GM12891 (cell line): ENCODE data around the gene ZNF555.
"Not testable (repeated sequence)": the region's sequence is repeated elsewhere in the genome, so short reads cannot be mapped to it uniquely, and the experiment has no call there.

Experiments used
- DNase-seq: peaks from one replicate; pipeline ENCODE4 v3.0.0; 2011; ENCODE audit warnings: low spot score; ENCODE audit not compliant: insufficient read length
- FAIRE-seq: peaks from 2 replicates; lab custom pipeline; 2011; peaks lifted over from hg19 to GRCh38; lab: Jason Lieb, UNC
- PAX5 ChIP-seq: IDR thresholded peaks from 2 replicates; pipeline ENCODE4 v1.6.1; 2011; ENCODE audit warnings: low read length, moderate library complexity, mild to moderate bottlenecking; ENCODE audit not compliant: insufficient read depth, severe bottlenecking
- POLR2A ChIP-seq: IDR thresholded peaks from 2 replicates; pipeline ENCODE4 v1.6.1; 2011; ENCODE audit warnings: low read depth, low read length, control low read depth
- POLR2AphosphoS5 ChIP-seq: IDR thresholded peaks from 2 replicates; pipeline ENCODE4 v1.6.1; 2011; ENCODE audit warnings: low read depth, low read length, control low read depth
- POU2F2 ChIP-seq: IDR thresholded peaks from 2 replicates; pipeline ENCODE4 v1.6.1; 2011; ENCODE audit warnings: low read depth, mild to moderate bottlenecking, control low read depth, low read length, moderate library complexity
- SPI1 ChIP-seq: IDR thresholded peaks from 2 replicates; pipeline ENCODE4 v1.6.1; 2011; ENCODE audit warnings: low read depth, low read length, control low read depth
- TAF1 ChIP-seq: IDR thresholded peaks from 2 replicates; pipeline ENCODE4 v1.6.1; 2011; ENCODE audit warnings: low read depth, low read length, control low read depth

The ZNF555 gene

GRCh38 chr19:2812414-2813234, 28.7 kb upstream of the ZNF555 start:
- FAIRE-seq, result no peak
- peak; percentile 26 for DNase-seq
- TF ChIP-seq TAF1 (no peak), PAX5 (no peak), POU2F2 (no peak), POLR2A (no peak)

GRCh38 chr19:2813235-2814160, 27.8 kb upstream of the ZNF555 start:
- TF ChIP-seq POLR2AphosphoS5 (no peak), SPI1 (no peak), TAF1 (no peak), POU2F2 (no peak)
- FAIRE-seq (no peak), DNase-seq (no peak)

GRCh38 chr19:2814426-2814825, 26.8 kb upstream of the ZNF555 start:
- TF ChIP-seq TAF1 (no peak), POU2F2 (no peak), POLR2A (no peak), SPI1 (no peak), PAX5 (no peak), POLR2AphosphoS5 (no peak)
- FAIRE-seq (no peak), DNase-seq (no peak)

- FAIRE-seq (no peak), DNase-seq (peak; percentile 24)
- 0 out of 2 replicates have a peak, but pooled peaks have one; percentile 37 for TF ChIP-seq POLR2AphosphoS5
- no peak for TF ChIP-seq TAF1
Observed at GRCh38 chr19:2815191-2815614, 26.1 kb upstream of the ZNF555 start.

GRCh38 chr19:2815923-2816322, 25.4 kb upstream of the ZNF555 start:
- TF ChIP-seq POLR2A (no peak), POLR2AphosphoS5 (no peak), SPI1 (no peak), PAX5 (no peak)

GRCh38 chr19:2816641-2817040, 24.6 kb upstream of the ZNF555 start:
- FAIRE-seq, result no peak
- no peak for TF ChIP-seq POU2F2
- no peak for TF ChIP-seq POLR2A
- no peak for DNase-seq

More at GRCh38 chr19:2815923-2816322, 25.4 kb upstream of the ZNF555 start:
- FAIRE-seq (no peak), DNase-seq (peak; percentile 16)

- not testable (repeated sequence) for FAIRE-seq
Observed at GRCh38 chr19:2817237-2817829, 23.9 kb upstream of the ZNF555 start.

GRCh38 chr19:2819540-2820111, 21.6 kb upstream of the ZNF555 start, which contains the start of gene ZNF554:
Gene ZNF554 (plus strand): TSS chr19:2819868. CDS start chr19:2820072, 204 bp downstream.
- FAIRE-seq, result peak; percentile 98
- TF ChIP-seq TAF1, result no peak
- no peak for TF ChIP-seq SPI1
- TF ChIP-seq POLR2A, result no peak
- TF ChIP-seq POU2F2, result peak; percentile 57; the same call in 1 of the 2 replicates
- TF ChIP-seq PAX5, result peak; percentile 38

More at GRCh38 chr19:2817237-2817829, 23.9 kb upstream of the ZNF555 start:
- not testable (repeated sequence) for DNase-seq

GRCh38 chr19:2820112-2820702, 21.1 kb upstream of the ZNF555 start:
- TF ChIP-seq POLR2AphosphoS5 (no peak), POU2F2 (no peak), PAX5 (no peak), TAF1 (no peak), POLR2A (no peak), SPI1 (no peak)
- DNase-seq, result peak; percentile 11
- FAIRE-seq, result no peak

More at GRCh38 chr19:2819540-2820111, 21.6 kb upstream of the ZNF555 start, which contains the start of gene ZNF554:
- DNase-seq, result peak; percentile 98

- DNase-seq, result no peak
- no peak for FAIRE-seq
- TF ChIP-seq SPI1, result no peak
- no peak for TF ChIP-seq TAF1
- no peak for TF ChIP-seq PAX5
- TF ChIP-seq POU2F2, result no peak
- TF ChIP-seq POLR2AphosphoS5, result no peak
- TF ChIP-seq POLR2A, result no peak
Observed at GRCh38 chr19:2822846-2823245, 18.4 kb upstream of the ZNF555 start.
